Activated T-helper 17 cell treated with anti-CD3 and anti-CD28 coated beads, Interleukin-2, amount 50 U/mL, for 72 hours (primary cell): ENCODE data around the gene DGKI. TPM values are rescaled to one million over a fixed set of nuclear protein-coding genes. Genes with fewer than 3 reads are reported as not detected.
A peak's percentile ranks its signal among the peaks of the same experiment; 100 is the strongest.

Experiments used
- ATAC-seq: fragments of 150-1000 bp; cut with Tn5 transposase; replicated peaks from 2 replicates; pipeline ENCODE4 v1.10.0; 2021; ENCODE audit warnings: mild to moderate bottlenecking, moderate library complexity
- H3K27ac Mint-ChIP-seq: one replicate; pipeline ENCODE4 v1.8.0; 2022; ENCODE audit warnings: mixed read lengths
- H3K27me3 Mint-ChIP-seq: one replicate; pipeline ENCODE4 v1.8.0; 2022; ENCODE audit warnings: mixed read lengths
- H3K36me3 Mint-ChIP-seq: one replicate; pipeline ENCODE4 v1.8.0; 2022; ENCODE audit warnings: low read depth, mild to moderate bottlenecking, mixed read lengths
- H3K4me1 Mint-ChIP-seq: one replicate; pipeline ENCODE4 v1.8.0; 2022; ENCODE audit warnings: mixed read lengths
- H3K4me3 Mint-ChIP-seq: one replicate; pipeline ENCODE4 v1.8.0; 2022; ENCODE audit warnings: mild to moderate bottlenecking, mixed read lengths
- H3K9me3 Mint-ChIP-seq: one replicate; pipeline ENCODE4 v1.8.0; 2022; ENCODE audit warnings: mixed read lengths
- total RNA-seq, 2 donors: library from RNA; stranded (reverse); gene quantifications; one replicate each; pipeline ENCODE4 v1.2.3, GENCODE V29; 2022

DGKI gene
- 1 to 10 TPM; 2.0 to 9.2 TPM for total RNA-seq

DNA sequence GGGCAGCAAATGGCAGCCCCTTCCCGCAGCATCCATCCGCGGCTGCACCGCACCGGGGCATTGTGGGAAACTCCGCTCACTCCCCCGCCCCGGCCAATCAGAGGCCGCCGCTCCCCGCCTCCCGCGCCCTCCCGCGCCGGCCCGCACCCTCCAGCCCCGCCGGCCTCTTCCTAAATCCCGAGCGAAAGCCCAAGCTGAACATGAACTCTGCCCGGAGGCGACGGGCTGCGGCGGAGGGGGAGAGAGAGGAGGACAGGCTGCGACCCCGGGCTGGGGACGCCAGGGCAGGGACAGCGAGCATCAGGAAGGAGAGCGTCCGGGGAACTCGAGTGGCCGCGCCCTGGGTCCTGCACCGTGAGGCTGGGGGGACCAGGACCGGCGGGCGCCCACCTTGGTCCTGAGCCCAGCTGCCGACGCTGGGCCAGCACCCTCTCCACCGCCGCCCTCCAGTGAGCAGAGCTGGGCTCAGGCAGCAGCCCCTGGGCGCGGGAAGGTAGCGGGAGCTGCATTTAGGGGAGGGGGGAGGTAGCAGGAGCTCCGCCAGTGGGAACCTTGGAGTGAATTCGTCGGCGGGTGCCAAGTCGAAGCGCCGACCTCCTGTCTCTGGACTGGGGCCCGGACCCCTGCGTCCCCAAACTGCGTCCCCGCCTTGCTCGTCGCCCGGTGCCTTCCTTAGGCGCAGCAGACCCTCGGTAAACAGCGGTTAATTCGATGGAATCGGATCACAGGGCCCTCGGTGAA, at the start of gene DGKI:
TSS of gene DGKI (minus strand) at position 148 of the 741 bp plus-strand sequence.
- peaks cover 61% of the 10 kb centered on the region for H3K27me3 Mint-ChIP-seq
- peak; percentile 23 for ATAC-seq
- H3K36me3 Mint-ChIP-seq, result no peaks in the 10 kb centered on the region
- peak within 1 kb of the TSS; percentile 42 for H3K4me3 Mint-ChIP-seq
- H3K27ac Mint-ChIP-seq, result no peak within 1 kb of the TSS
- H3K4me1 Mint-ChIP-seq, result no peaks in the 10 kb centered on the region
- H3K9me3 Mint-ChIP-seq, result no peaks in the 10 kb centered on the region

DNA sequence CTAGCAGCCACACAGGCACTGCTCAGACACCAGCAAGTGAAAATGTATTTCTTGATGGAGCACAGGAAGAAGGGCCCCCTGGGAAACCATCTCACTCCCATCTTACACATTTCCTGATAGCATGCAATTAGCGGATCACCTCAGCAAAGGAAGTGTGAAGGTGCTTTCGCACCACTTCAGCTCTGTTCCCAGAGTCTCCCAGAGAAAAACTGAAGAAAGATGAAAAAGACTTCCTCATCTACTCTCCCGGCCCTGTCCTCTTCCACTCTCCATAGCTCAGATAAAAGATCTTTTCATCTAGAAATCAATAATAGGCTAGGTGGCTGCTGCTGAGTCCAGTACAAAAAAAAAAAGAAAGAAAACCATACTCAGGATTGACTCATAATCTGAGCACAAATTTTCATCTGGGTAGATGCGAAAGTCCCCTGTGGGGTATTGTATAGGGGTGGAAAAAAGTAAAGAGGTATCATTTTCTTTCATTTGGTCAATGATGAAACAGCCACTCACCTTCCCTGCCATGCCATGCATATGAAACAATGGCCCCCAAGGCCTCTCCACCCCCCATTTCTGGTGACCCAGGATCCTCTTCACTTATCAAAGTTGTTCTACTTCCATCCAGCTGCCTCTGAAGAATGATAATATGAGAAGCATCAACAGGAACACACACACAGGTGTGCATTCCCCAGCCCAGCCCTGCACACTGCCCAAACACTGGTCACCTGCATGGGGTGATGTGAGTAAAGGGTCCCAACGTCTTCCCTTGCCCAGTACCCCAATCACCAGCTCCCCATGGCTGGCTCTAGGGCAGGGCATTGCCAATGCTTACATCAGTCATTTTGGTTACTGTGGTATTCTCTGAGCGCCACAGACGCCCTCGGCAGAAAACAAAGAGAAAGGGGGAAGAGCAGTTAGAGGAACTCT, 48.8 kb upstream of the DGKI start:
- H3K27ac Mint-ChIP-seq, result peak overlapping the region; percentile 96
- H3K36me3 Mint-ChIP-seq, result peaks cover 91% of the 10 kb centered on the region
- H3K4me1 Mint-ChIP-seq, result peaks cover 22% of the 10 kb centered on the region
- H3K27me3 Mint-ChIP-seq, result no peaks in the 10 kb centered on the region
- ATAC-seq, result peak; percentile 89
- H3K4me3 Mint-ChIP-seq, result peak overlapping the region; percentile 59
- H3K9me3 Mint-ChIP-seq, result no peaks in the 10 kb centered on the region

DNA sequence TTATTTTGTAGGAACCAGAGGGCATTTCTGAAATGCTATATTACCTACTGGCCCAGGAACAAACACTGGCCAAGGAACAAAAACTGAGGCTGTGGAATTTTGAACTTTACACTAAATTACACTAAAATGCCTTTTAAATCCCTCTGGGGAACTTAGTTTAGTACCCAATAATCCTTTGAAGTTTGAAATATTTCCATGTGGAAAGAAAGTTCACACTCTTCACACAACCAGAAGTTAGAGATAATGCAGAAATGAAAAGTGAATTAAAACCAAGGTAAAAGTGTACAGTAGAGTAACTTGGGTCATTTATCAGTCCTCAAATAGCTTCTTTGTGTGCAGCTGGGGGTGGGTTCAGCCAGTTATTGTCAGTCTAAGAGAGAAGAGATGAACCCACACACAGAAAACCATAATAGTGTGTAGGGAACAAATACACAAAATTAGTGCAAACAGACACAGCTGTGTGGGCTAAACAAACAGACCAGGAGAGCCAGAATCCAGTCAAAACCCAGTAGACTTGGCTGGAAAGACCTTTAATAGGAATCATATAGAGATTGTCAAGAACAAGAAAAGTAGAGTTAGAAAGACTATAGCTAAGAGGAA, 46.5 kb upstream of the DGKI start:
- Mint-ChIP-seq H3K9me3 (no peaks in the 10 kb centered on the region), H3K4me1 (peaks cover 27% of the 10 kb centered on the region), H3K4me3 (no peak overlapping the region), H3K36me3 (peaks cover 91% of the 10 kb centered on the region), H3K27me3 (no peaks in the 10 kb centered on the region), H3K27ac (no peak overlapping the region)
- ATAC-seq, result no peak

DNA sequence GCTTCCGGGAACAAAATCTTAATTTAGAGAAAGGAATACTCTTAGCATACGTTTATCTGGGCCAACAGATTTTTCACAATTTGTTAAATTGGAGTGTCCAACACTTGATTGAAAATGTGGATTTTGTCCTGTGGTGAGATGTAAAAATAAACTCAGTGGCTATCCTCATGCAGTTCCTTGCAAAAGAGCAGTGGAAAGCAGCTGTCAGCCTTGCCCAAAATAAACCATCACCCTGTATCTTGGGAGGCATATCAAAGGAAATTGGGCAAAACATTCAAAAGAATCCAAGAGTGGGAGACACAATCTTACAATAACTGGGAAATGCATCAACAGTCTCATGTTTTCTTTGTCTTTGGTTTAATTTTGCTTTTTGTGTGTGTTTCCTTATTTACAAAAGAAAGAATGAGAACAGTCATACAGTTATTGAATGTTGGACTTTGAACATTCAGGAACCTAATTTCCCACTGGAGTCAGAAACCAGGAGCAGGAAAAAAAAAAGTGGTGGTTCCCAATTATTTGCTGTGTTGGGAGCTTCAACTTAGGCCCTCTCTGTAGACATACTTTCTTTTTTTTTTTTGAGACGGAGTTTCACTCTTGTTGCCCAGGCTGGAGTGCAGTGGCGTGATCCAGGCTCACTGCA, 44.4 kb upstream of the DGKI start:
- Mint-ChIP-seq H3K4me1 (peaks cover 30% of the 10 kb centered on the region), H3K27me3 (no peaks in the 10 kb centered on the region), H3K4me3 (no peak overlapping the region), H3K9me3 (no peaks in the 10 kb centered on the region), H3K36me3 (peaks cover 87% of the 10 kb centered on the region), H3K27ac (no peak overlapping the region)
- no peak for ATAC-seq

DNA sequence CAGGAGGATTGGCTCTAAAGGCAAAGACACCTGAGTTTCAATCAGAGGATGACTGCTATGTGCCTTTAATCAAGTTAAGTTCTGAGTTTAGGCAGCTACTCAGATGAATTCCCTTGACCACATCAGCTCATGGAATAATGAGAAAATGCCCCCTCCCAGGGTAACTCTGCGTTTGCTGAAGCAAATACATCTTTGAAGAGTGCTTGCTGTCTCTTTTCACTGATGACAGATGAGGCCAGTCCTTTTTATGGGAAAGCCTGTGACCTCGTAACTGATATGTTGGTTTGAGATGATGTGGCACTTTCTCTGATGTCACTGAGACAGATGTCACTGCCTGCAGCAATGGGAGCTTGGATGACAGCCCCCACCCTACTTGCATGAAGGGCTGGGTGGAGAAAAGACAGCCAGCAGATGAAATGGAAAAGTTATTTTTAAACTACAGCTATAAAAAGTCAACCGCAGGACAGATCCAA, 43.7 kb upstream of the DGKI start:
- Mint-ChIP-seq H3K27me3 (no peaks in the 10 kb centered on the region), H3K27ac (peak overlapping the region; percentile 46), H3K36me3 (peaks cover 87% of the 10 kb centered on the region), H3K4me1 (peaks cover 24% of the 10 kb centered on the region), H3K9me3 (no peaks in the 10 kb centered on the region), H3K4me3 (no peak overlapping the region)
- peak; percentile 56 for ATAC-seq

DNA sequence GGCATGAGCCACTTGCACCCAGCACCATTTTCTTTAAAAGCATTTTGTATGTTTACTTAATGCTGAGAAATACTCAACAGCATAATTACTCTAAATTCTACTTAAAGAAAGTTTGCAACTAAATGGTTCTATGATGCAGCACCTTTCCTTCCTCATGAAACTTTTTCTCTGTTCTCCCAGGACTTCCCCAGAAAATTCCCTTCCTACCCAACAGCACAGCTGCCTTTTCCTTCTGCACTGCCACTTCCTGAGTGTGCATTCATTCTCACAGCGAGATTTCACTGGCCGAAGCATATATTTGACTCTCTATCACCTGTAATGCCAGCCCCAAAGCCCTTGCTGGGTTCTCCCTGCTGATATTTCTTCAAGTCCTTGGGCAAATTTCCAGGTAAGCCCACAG, 41.5 kb upstream of the DGKI start:
- H3K27me3 Mint-ChIP-seq, result no peaks in the 10 kb centered on the region

DNA sequence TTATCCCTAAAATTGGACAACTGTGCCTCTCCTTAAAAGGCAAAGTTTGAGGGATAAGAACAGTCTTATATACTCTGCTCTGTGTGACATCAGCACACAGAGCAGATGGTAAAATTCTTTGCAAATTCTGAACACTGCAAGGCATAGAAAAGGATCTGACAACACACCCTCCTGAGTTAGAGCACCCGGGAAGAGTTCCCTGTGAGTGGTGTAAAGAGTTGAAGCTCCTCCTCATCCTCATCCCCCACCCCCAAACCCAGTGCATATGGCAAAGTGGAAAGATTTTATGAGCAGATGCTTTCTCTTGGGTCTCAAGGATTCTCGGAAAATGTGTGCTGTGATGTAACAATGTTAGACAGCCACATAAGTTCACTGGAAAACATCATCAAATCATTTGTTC, 40.0 kb upstream of the DGKI start:
- no peak for ATAC-seq
- Mint-ChIP-seq H3K36me3 (peaks cover 93% of the 10 kb centered on the region), H3K4me1 (peaks cover 25% of the 10 kb centered on the region)

More for the DNA sequence above, 41.5 kb upstream of the DGKI start:
- peaks cover 19% of the 10 kb centered on the region for H3K4me1 Mint-ChIP-seq
- H3K9me3 Mint-ChIP-seq, result no peaks in the 10 kb centered on the region
- no peak overlapping the region for H3K4me3 Mint-ChIP-seq
- H3K36me3 Mint-ChIP-seq, result peaks cover 87% of the 10 kb centered on the region
- no peak overlapping the region for H3K27ac Mint-ChIP-seq
- no peak for ATAC-seq

DNA sequence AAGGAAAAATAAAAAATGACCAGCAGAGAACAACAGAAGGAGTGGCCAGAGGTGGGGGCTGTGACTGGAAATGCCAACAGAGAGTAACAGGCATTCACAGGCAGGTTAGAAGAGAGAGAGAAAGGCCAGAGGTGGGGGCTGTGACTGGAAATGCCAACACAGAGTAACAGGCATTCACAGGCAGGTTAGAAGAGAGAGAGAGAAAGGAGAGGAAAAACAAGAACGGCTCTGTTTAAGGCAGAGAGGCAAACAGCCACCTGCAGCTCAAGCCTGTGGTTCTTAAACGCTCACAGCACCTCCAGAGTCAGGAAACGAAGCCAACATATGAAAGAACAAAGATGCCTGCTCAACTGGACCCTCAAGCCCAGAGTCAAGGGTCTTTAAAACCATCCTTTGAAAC, 39.5 kb upstream of the DGKI start:
- ATAC-seq, result no peak
- no peaks in the 10 kb centered on the region for H3K9me3 Mint-ChIP-seq
- no peak overlapping the region for H3K4me3 Mint-ChIP-seq
- peaks cover 93% of the 10 kb centered on the region for H3K36me3 Mint-ChIP-seq
- peaks cover 25% of the 10 kb centered on the region for H3K4me1 Mint-ChIP-seq
- H3K27me3 Mint-ChIP-seq, result no peaks in the 10 kb centered on the region
- peak overlapping the region; percentile 12 for H3K27ac Mint-ChIP-seq

More for the DNA sequence above, 40.0 kb upstream of the DGKI start:
- peak overlapping the region; percentile 12 for H3K27ac Mint-ChIP-seq
- no peaks in the 10 kb centered on the region for H3K27me3 Mint-ChIP-seq
- H3K4me3 Mint-ChIP-seq, result no peak overlapping the region
- no peaks in the 10 kb centered on the region for H3K9me3 Mint-ChIP-seq

DNA sequence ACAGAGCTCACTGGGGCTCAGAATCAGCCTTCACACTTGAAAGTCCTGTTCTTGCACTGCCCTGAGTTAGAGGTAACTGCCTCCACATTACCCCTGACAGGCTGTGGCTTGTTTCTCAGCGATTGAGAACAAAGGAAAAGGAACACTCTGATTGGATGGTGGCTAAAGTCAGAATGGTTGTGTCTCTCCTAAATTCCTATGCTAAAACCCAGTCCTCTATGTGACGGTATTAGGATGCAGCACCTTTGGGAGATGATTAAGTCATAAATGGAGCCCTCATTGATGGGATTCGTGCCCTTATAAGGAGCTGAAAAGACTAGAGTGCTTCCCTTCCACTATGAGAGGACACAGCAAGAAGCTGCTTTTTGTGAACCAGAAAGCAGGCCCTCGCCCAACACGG, 38.9 kb upstream of the DGKI start:
- Mint-ChIP-seq H3K27me3 (no peaks in the 10 kb centered on the region), H3K36me3 (peaks cover 93% of the 10 kb centered on the region), H3K27ac (peak overlapping the region; percentile 12), H3K4me1 (peaks cover 22% of the 10 kb centered on the region), H3K4me3 (no peak overlapping the region), H3K9me3 (no peaks in the 10 kb centered on the region)
- ATAC-seq, result no peak

DNA sequence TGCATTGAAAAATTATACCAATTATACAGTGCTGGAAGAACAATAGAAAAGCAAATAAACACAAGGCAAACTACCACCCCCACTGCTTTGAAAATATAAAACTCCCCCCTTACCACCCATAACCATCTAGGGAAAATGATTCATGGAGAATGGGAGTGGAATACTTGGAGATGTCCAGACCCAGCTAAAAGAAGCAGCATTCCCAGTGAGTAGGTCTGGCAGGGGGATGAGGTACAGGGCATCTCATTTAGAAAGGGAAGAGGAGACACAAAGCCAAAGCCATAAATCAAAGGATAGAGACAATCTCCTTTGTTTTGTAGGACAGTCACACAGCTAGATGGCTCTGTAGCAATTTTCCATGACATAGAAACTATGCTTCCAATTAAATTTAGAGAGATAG, 36.0 kb upstream of the DGKI start:
- H3K36me3 Mint-ChIP-seq, result peaks cover 96% of the 10 kb centered on the region
- no peak for ATAC-seq
- H3K27ac Mint-ChIP-seq, result no peak overlapping the region
- no peak overlapping the region for H3K4me3 Mint-ChIP-seq
- no peaks in the 10 kb centered on the region for H3K9me3 Mint-ChIP-seq
- peaks cover 21% of the 10 kb centered on the region for H3K4me1 Mint-ChIP-seq
- no peaks in the 10 kb centered on the region for H3K27me3 Mint-ChIP-seq

DNA sequence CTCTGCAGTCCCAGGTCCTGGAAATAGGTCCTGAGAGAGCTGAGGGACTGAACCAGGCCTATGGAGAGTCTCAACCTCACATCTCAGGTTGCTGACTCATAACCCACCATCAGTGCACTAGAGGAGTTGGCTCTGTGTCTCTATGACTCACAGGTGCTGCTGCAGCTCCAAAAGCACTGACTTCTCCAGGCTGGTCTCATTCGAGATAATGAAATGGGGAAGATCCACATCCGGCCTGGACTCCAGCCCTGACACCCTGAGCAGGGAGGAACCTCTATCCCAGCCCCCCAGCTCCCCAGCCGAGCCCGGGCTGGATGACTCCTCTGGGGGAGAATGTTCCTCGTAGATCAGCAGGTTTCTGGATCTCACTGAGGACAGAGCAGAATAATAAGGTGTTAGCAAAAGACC, 35.5 kb upstream of the DGKI start:
- ATAC-seq, result peak; percentile 95

DNA sequence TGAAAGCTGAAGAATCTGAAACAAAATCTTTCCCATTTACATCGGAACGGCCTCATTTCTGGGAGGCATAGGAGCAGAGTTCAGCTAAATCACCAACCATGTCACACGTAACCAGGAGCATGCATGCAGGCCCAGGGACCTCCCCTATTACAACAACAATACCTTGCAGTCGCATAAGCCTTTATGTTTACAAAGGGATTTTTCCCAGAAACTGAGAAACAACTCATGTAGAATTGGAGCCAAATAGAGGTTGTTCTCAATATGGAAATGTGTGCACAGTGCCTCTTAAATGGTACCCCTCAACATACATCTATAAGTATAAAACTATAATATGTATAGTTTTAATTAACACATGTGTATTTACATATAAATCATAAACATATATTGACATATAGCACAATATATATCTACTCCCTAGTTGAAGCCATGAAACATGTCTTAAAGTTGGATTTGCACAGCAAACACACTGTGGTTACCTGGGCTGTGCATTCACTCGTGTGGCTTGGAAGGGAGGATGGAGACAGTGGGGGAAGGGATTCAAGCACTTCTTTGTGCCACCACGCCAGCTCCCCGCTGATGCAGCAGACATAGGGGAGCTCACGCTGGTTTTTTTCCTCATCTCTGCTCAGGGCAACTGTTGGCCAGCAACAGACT, 35.0 kb upstream of the DGKI start:
- peaks cover 20% of the 10 kb centered on the region for H3K4me1 Mint-ChIP-seq
- peak; percentile 32 for ATAC-seq
- H3K9me3 Mint-ChIP-seq, result no peaks in the 10 kb centered on the region
- no peak overlapping the region for H3K4me3 Mint-ChIP-seq
- H3K36me3 Mint-ChIP-seq, result peaks cover 99% of the 10 kb centered on the region
- no peak overlapping the region for H3K27ac Mint-ChIP-seq
- no peaks in the 10 kb centered on the region for H3K27me3 Mint-ChIP-seq

More for the DNA sequence above, 35.5 kb upstream of the DGKI start:
- Mint-ChIP-seq H3K9me3 (no peaks in the 10 kb centered on the region), H3K27me3 (no peaks in the 10 kb centered on the region), H3K27ac (no peak overlapping the region), H3K36me3 (peaks cover 99% of the 10 kb centered on the region), H3K4me1 (peaks cover 21% of the 10 kb centered on the region), H3K4me3 (no peak overlapping the region)

DNA sequence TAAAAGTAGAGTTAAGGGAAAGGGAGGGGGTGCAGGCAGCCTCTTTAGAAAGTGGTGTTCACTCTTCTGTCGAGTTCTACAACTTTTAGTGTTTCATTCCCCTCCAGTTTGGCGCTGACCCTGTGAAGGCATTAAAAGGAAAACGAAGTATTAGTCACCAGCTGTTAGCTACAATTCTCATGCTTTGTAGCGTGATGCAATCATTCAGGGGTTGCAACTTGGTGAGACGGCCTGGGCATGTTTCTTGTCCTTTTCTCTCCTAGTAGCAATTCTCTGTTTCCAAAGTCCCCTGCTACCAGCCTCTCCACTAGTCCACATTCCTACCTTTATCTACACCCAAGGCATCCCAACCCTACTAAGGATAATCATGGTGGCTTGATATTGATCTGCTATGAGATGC, 33.7 kb upstream of the DGKI start:
- no peak for ATAC-seq
- Mint-ChIP-seq H3K9me3 (no peaks in the 10 kb centered on the region), H3K4me1 (peaks cover 15% of the 10 kb centered on the region), H3K27ac (no peak overlapping the region), H3K36me3 (peaks cover 99% of the 10 kb centered on the region), H3K27me3 (no peaks in the 10 kb centered on the region), H3K4me3 (no peak overlapping the region)
